ENCODE measurements around the gene HEG1.

- no peak for TF ChIP-seq CTCF (IDR thresholded peaks at IDR 0.05)
- TF ChIP-seq POLR2A (IDR thresholded peaks at IDR 0.05): no peak
Measured at GRCh38 chr3:124972457-124972856, 83.3 kb downstream of the HEG1 start.
